ENCODE data around the gene RAI14.

The RAI14 gene

DNA sequence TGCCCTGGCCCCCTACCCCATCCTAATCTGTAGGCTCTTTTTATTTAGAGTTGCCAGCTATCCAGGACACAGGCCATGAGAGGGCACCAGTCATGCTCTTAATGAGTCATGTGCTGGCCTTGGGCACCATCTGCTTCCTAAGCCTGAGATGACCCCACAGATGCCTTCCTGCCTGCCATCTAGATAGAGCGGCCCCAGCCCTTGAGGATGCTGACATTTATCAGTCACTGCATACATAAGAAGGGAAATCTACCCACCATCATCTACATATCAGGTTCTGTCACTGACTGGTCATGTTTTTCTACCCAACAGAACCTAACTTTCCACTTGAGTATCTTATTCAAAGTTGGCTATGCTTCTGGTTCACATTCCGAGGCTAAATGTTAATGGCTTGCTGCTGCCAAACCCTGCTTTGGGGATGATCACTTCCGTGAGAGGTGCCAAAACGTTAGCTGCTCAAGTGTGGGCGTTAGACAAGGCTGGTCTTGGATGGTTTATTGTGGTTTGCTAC is 132.9 kb downstream of the RAI14 start:
- Histone ChIP-seq H2AFZ (ENCODE audit: insufficient read depth, low read length, poor library complexity) (no peak overlapping the region), H3K23ac (ENCODE audit: low read length) (no peak overlapping the region), H4K12ac (ENCODE audit: low read depth, low read length) (no peak overlapping the region), H3K9ac (ENCODE audit: low read length) (no peak overlapping the region), H3K18ac (ENCODE audit: low read length) (no peak overlapping the region), H2BK5ac (ENCODE audit: low read depth, low read length, poor library complexity) (no peak overlapping the region), H2AK5ac (ENCODE audit: low read length) (no peak overlapping the region), H3K79me1 (ENCODE audit: low read length) (no peaks in the 10 kb centered on the region), H2BK12ac (ENCODE audit: low read length) (no peak overlapping the region), H3K4me3 (ENCODE audit: low read depth, low read length) (no peak overlapping the region), H4K8ac (ENCODE audit: low read depth, low read length) (no peak overlapping the region), H3K14ac (ENCODE audit: low read length) (no peak overlapping the region), H3K4me1 (ENCODE audit: control insufficient read depth in 1 of 2, insufficient read depth in 2 of 2, low read length in 2 of 2) (peaks cover 3 to 6% of the 10 kb centered on the region in 2 experiments), H3K9me3 (ENCODE audit: insufficient read depth, low read depth, low read length) (peaks cover 6% of the 10 kb centered on the region), H3K27ac (ENCODE audit: low read depth, low read length) (no peak overlapping the region), H2BK120ac (ENCODE audit: insufficient read depth, low read length, poor library complexity) (no peak overlapping the region), H4K91ac (ENCODE audit: low read depth, low read length) (no peak overlapping the region), H3K4me2 (ENCODE audit: low read length) (no peak overlapping the region), H3K36me3 (ENCODE audit: control insufficient read depth in 1 of 2, insufficient read depth in 2 of 2, low read length in 2 of 2) (peaks cover 5 to 14% of the 10 kb centered on the region in 2 experiments), H3K4ac (ENCODE audit: low read depth, low read length) (no peak overlapping the region), H3K79me2 (ENCODE audit: control insufficient read depth, insufficient read depth, low read length, poor library complexity) (peaks cover 2% of the 10 kb centered on the region), H3K27me3 (ENCODE audit: insufficient read depth, low read length) (no peaks in the 10 kb centered on the region)
- peak; percentile 68 to 71 for DNase-seq
- WGBS (ENCODE audit: extremely low coverage, insufficient coverage, insufficient read length), result no CpG with 5 or more reads among the region's 5 CpGs

DNA sequence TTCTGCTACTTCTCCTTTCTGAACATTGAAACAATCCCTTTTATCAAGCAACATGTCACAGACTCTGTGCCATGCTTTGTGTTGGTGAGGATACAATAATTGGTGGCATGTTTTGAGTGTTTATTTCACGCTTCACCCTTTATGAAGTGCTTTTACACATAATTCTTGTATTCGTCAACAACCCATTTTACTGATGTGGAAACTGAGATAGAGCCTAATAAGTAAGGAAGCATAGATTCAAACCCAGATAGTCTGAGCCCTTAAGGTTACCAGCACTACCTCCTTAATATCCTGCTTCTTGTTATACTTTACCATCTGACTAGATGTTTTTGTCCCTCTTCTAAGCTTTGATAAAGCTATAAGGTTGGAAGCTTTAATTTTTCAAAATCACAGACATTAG is 133.5 kb downstream of the RAI14 start:
- peaks cover 2% of the 10 kb centered on the region for H3K79me2 ChIP-seq (ENCODE audit: control insufficient read depth, insufficient read depth, low read length, poor library complexity)
- no peak overlapping the region for H3K14ac ChIP-seq (ENCODE audit: low read length)
- H2BK5ac ChIP-seq (ENCODE audit: low read depth, low read length, poor library complexity), result no peak overlapping the region
- no peak overlapping the region for H4K91ac ChIP-seq (ENCODE audit: low read depth, low read length)
- no peak overlapping the region for H2AFZ ChIP-seq (ENCODE audit: insufficient read depth, low read length, poor library complexity)
- no peak overlapping the region for H2BK12ac ChIP-seq (ENCODE audit: low read length)
- WGBS (ENCODE audit: extremely low coverage, insufficient coverage, insufficient read length), result no CpG with 5 or more reads among the region's 2 CpGs
- no peak overlapping the region for H4K12ac ChIP-seq (ENCODE audit: low read depth, low read length)
- peaks cover 3 to 6% of the 10 kb centered on the region in 2 experiments for H3K4me1 ChIP-seq (ENCODE audit: control insufficient read depth in 1 of 2, insufficient read depth in 2 of 2, low read length in 2 of 2)
- H2BK120ac ChIP-seq (ENCODE audit: insufficient read depth, low read length, poor library complexity), result no peak overlapping the region
- H3K9ac ChIP-seq (ENCODE audit: low read length), result no peak overlapping the region
- no peak overlapping the region for H3K4ac ChIP-seq (ENCODE audit: low read depth, low read length)
- no peak overlapping the region for H3K27ac ChIP-seq (ENCODE audit: low read depth, low read length)
- no peaks in the 10 kb centered on the region for H3K27me3 ChIP-seq (ENCODE audit: insufficient read depth, low read length)
- no peak overlapping the region for H3K23ac ChIP-seq (ENCODE audit: low read length)
- H2AK5ac ChIP-seq (ENCODE audit: low read length), result no peak overlapping the region
- no peak for DNase-seq
- peaks cover 6% of the 10 kb centered on the region for H3K9me3 ChIP-seq (ENCODE audit: insufficient read depth, low read depth, low read length)
- H3K79me1 ChIP-seq (ENCODE audit: low read length), result no peaks in the 10 kb centered on the region
- H4K8ac ChIP-seq (ENCODE audit: low read depth, low read length), result no peak overlapping the region
- no peak overlapping the region for H3K4me3 ChIP-seq (ENCODE audit: low read depth, low read length)
- H3K4me2 ChIP-seq (ENCODE audit: low read length), result no peak overlapping the region
- H3K36me3 ChIP-seq (ENCODE audit: control insufficient read depth in 1 of 2, insufficient read depth in 2 of 2, low read length in 2 of 2), result peaks cover 5 to 15% of the 10 kb centered on the region in 2 experiments
- H3K18ac ChIP-seq (ENCODE audit: low read length), result no peak overlapping the region

DNA sequence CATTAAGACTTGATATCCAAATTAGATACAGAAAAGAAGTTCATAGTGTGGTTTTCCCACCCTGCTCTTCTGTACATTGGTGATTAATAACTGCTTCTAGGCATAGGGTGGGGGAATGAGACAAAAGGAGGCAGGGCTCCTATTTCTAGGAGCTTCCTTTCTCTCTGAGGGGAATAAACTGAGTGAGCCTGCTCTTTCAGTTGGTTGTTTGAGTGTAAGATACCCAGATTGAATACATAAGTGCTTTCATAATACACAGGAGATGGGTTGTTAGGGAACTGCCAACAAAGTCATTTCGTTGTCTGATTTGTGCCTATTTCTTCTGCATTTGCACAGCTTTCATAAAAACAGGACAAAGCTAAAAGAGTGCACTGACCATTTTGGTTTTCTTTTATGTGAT is 133.9 kb downstream of the RAI14 start:
- Histone ChIP-seq H3K36me3 (ENCODE audit: control insufficient read depth in 1 of 2, insufficient read depth in 2 of 2, low read length in 2 of 2) (peaks cover 8 to 15% of the 10 kb centered on the region in 2 experiments), H2AFZ (ENCODE audit: insufficient read depth, low read length, poor library complexity) (no peak overlapping the region), H3K4me2 (ENCODE audit: low read length) (no peak overlapping the region), H3K79me2 (ENCODE audit: control insufficient read depth, insufficient read depth, low read length, poor library complexity) (peaks cover 2% of the 10 kb centered on the region), H4K8ac (ENCODE audit: low read depth, low read length) (no peak overlapping the region), H3K79me1 (ENCODE audit: low read length) (no peaks in the 10 kb centered on the region), H3K27ac (ENCODE audit: low read depth, low read length) (no peak overlapping the region), H3K4me1 (ENCODE audit: control insufficient read depth in 1 of 2, insufficient read depth in 2 of 2, low read length in 2 of 2) (peaks cover 3 to 6% of the 10 kb centered on the region in 2 experiments), H2AK5ac (ENCODE audit: low read length) (no peak overlapping the region), H4K91ac (ENCODE audit: low read depth, low read length) (no peak overlapping the region), H3K23ac (ENCODE audit: low read length) (no peak overlapping the region), H3K4ac (ENCODE audit: low read depth, low read length) (no peak overlapping the region), H2BK5ac (ENCODE audit: low read depth, low read length, poor library complexity) (no peak overlapping the region), H2BK12ac (ENCODE audit: low read length) (no peak overlapping the region), H3K14ac (ENCODE audit: low read length) (no peak overlapping the region), H3K27me3 (ENCODE audit: insufficient read depth, low read length) (no peaks in the 10 kb centered on the region), H3K4me3 (ENCODE audit: low read depth, low read length) (no peak overlapping the region), H3K18ac (ENCODE audit: low read length) (no peak overlapping the region), H3K9ac (ENCODE audit: low read length) (no peak overlapping the region), H4K12ac (ENCODE audit: low read depth, low read length) (no peak overlapping the region), H3K9me3 (ENCODE audit: insufficient read depth, low read depth, low read length) (peaks cover 6% of the 10 kb centered on the region), H2BK120ac (ENCODE audit: insufficient read depth, low read length, poor library complexity) (no peak overlapping the region)
- no peak for DNase-seq
- WGBS (ENCODE audit: extremely low coverage, insufficient coverage, insufficient read length), result no CpG with 5 or more reads among the region's 1 CpG

DNA sequence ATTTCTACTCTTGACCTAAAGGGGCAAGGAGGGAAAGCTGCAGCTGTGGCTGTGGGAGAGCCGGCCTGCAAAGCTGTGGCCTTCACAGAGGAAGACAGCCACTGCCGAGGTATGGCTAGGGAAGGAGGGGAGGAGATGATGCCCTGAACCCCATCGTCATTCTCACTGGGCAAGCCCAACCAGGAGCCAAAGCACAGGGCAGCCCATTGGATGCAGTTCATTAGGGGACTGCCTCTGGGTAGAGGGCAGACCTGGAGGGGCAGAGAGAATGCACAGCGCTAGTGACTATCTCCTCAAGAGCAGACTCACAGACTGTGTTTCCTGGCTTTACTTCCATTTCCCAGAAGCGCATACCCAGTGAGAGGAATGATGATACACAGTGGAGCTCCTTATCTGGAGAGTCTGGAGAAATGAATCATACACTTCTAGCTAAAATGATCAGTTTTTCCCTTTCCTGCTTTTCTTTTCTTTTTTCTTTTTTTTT is 135.7 kb downstream of the RAI14 start:
- Histone ChIP-seq H4K12ac (ENCODE audit: low read depth, low read length) (peak overlapping the region; percentile 0), H3K4me1 (ENCODE audit: control insufficient read depth in 1 of 2, insufficient read depth in 2 of 2, low read length in 2 of 2) (peaks cover 3 to 6% of the 10 kb centered on the region in 2 experiments), H3K79me1 (ENCODE audit: low read length) (no peaks in the 10 kb centered on the region), H4K8ac (ENCODE audit: low read depth, low read length) (no peak overlapping the region), H3K14ac (ENCODE audit: low read length) (peak overlapping the region; percentile 11), H3K36me3 (ENCODE audit: control insufficient read depth in 1 of 2, insufficient read depth in 2 of 2, low read length in 2 of 2) (peaks cover 11 to 13% of the 10 kb centered on the region in 2 experiments), H3K9me3 (ENCODE audit: insufficient read depth, low read depth, low read length) (peaks cover 3% of the 10 kb centered on the region), H2AFZ (ENCODE audit: insufficient read depth, low read length, poor library complexity) (no peak overlapping the region), H3K23ac (ENCODE audit: low read length) (no peak overlapping the region), H3K18ac (ENCODE audit: low read length) (peak overlapping the region; percentile 19), H2AK5ac (ENCODE audit: low read length) (no peak overlapping the region), H3K4me2 (ENCODE audit: low read length) (no peak overlapping the region), H2BK120ac (ENCODE audit: insufficient read depth, low read length, poor library complexity) (no peak overlapping the region), H3K79me2 (ENCODE audit: control insufficient read depth, insufficient read depth, low read length, poor library complexity) (peaks cover 2% of the 10 kb centered on the region), H2BK12ac (ENCODE audit: low read length) (no peak overlapping the region), H3K4me3 (ENCODE audit: low read depth, low read length) (no peak overlapping the region), H3K9ac (ENCODE audit: low read length) (no peak overlapping the region), H3K27me3 (ENCODE audit: insufficient read depth, low read length) (no peaks in the 10 kb centered on the region), H3K4ac (ENCODE audit: low read depth, low read length) (no peak overlapping the region), H2BK5ac (ENCODE audit: low read depth, low read length, poor library complexity) (no peak overlapping the region), H4K91ac (ENCODE audit: low read depth, low read length) (no peak overlapping the region), H3K27ac (ENCODE audit: low read depth, low read length) (peak overlapping the region; percentile 32)
- no CpG with 5 or more reads among the region's 5 CpGs for WGBS (ENCODE audit: extremely low coverage, insufficient coverage, insufficient read length)
- DNase-seq, result peak; percentile 66 to 71

All from trophoblast cell (in vitro differentiated cells and primary cell).